GM11168 (cell line): Measurements from ENCODE around the gene MED31.
"Not testable (repeated sequence)": the region's sequence is repeated elsewhere in the genome, so short reads cannot be mapped to it uniquely, and the experiment has no call there.

Experiments
- in situ Hi-C: fragments of 300-500 bp; cut with MboI; formaldehyde crosslinking; loops from one replicate; pipeline ENCODE4 v1.12.0; 2022; ENCODE audit warnings: low sequenced_read_pairs; ENCODE audit not compliant: unreplicated experiment

MED31 gene

GRCh38 chr17:6651354-6651918 lies at the start of gene MED31, which contains the start of gene C17orf100:
MED31 (minus strand) TSS chr17:6651605; CDS start chr17:6651528, 77 bp downstream.
C17orf100 (plus strand) TSS chr17:6651762; CDS start chr17:6651914, 152 bp downstream.
- in situ Hi-C loops = no loop called here

- in situ Hi-C loops = no loop called here
Measured at GRCh38 chr17:6700948-6701307, 49.5 kb upstream of the MED31 start.

GRCh38 chr17:6699997-6700947 lies 48.9 kb upstream of the MED31 start:
- in situ Hi-C loops = no loop called here

GRCh38 chr17:6698004-6698403 lies 46.6 kb upstream of the MED31 start:
- in situ Hi-C loops = no loop called here

- in situ Hi-C loops = no loop called here
Measured at GRCh38 chr17:6696906-6697305, 45.5 kb upstream of the MED31 start.

- in situ Hi-C loops = no loop called here
Measured at GRCh38 chr17:6695565-6695964, 44.2 kb upstream of the MED31 start.

GRCh38 chr17:6695051-6695450 lies 43.6 kb upstream of the MED31 start:
- in situ Hi-C loops = no loop called here

- in situ Hi-C loops = not testable (repeated sequence)
Measured at GRCh38 chr17:6691958-6692357, 40.6 kb upstream of the MED31 start.

- in situ Hi-C loops = no loop called here
Measured at GRCh38 chr17:6691546-6691945, 40.1 kb upstream of the MED31 start.

GRCh38 chr17:6690641-6691040 lies 39.2 kb upstream of the MED31 start:
- in situ Hi-C loops = no loop called here

- in situ Hi-C loops = no loop called here
Measured at GRCh38 chr17:6688944-6689343, 37.5 kb upstream of the MED31 start.

GRCh38 chr17:6686026-6686425 lies 34.6 kb upstream of the MED31 start:
- in situ Hi-C loops = no loop called here

GRCh38 chr17:6684881-6685767 lies 33.7 kb upstream of the MED31 start:
- in situ Hi-C loops = no loop called here

- in situ Hi-C loops = no loop called here
Measured at GRCh38 chr17:6684460-6684783, 33.0 kb upstream of the MED31 start.

- in situ Hi-C loops = no loop called here
Measured at GRCh38 chr17:6683730-6684459, 32.5 kb upstream of the MED31 start.

- in situ Hi-C loops = no loop called here
Measured at GRCh38 chr17:6683081-6683684, 31.8 kb upstream of the MED31 start.

- in situ Hi-C loops = no loop called here
Measured at GRCh38 chr17:6682339-6682738, 30.9 kb upstream of the MED31 start.

- in situ Hi-C loops = no loop called here
Measured at GRCh38 chr17:6681671-6682070, 30.3 kb upstream of the MED31 start.

GRCh38 chr17:6681176-6681575 lies 29.8 kb upstream of the MED31 start:
- in situ Hi-C loops = no loop called here

GRCh38 chr17:6679241-6679640 lies 27.8 kb upstream of the MED31 start:
- in situ Hi-C loops = no loop called here
